ENCODE data around the gene HOXC4.

HOXC4 gene

GRCh38 chr12:54016051-54016450 is 37.6 kb upstream of the HOXC4 start:
- no peak for DNase-seq (ENCODE audit: low spot score)
- in situ Hi-C loops (cut with MboI; ENCODE audit: low sequenced_read_pairs, unreplicated experiment) = no loop called here
- TF ChIP-seq CTCF (IDR thresholded peaks at IDR 0.05; ENCODE audit: borderline replicate concordance, control extremely low read depth, extremely low read depth, insufficient read depth, missing control alignments) = no peak

- in situ Hi-C loops (cut with MboI; ENCODE audit: low sequenced_read_pairs, unreplicated experiment) = no loop called here
- no peak for TF ChIP-seq CTCF (IDR thresholded peaks at IDR 0.05; ENCODE audit: borderline replicate concordance, control extremely low read depth, extremely low read depth, insufficient read depth, missing control alignments)
- no peak for DNase-seq (ENCODE audit: low spot score)
Observed at GRCh38 chr12:54016478-54016964, 37.1 kb upstream of the HOXC4 start.

- no peak for TF ChIP-seq CTCF (IDR thresholded peaks at IDR 0.05; ENCODE audit: borderline replicate concordance, control extremely low read depth, extremely low read depth, insufficient read depth, missing control alignments)
- DNase-seq (ENCODE audit: low spot score) = no peak
- in situ Hi-C loops (cut with MboI; ENCODE audit: low sequenced_read_pairs, unreplicated experiment) = no loop called here
Observed at GRCh38 chr12:54017027-54017788, 36.4 kb upstream of the HOXC4 start.

- in situ Hi-C loops (cut with MboI; ENCODE audit: low sequenced_read_pairs, unreplicated experiment) = no loop called here
- peak; percentile 96 for DNase-seq (ENCODE audit: low spot score)
- TF ChIP-seq CTCF (IDR thresholded peaks at IDR 0.05; ENCODE audit: borderline replicate concordance, control extremely low read depth, extremely low read depth, insufficient read depth, missing control alignments) = no peak
Observed at GRCh38 chr12:54017878-54018467, 35.7 kb upstream of the HOXC4 start.

GRCh38 chr12:54018468-54018984 is 35.1 kb upstream of the HOXC4 start:
- in situ Hi-C loops (cut with MboI; ENCODE audit: low sequenced_read_pairs, unreplicated experiment) = no loop called here
- no peak for DNase-seq (ENCODE audit: low spot score)

More at GRCh38 chr12:54018468-54018984, 35.1 kb upstream of the HOXC4 start:
- no peak for TF ChIP-seq CTCF (IDR thresholded peaks at IDR 0.05; ENCODE audit: borderline replicate concordance, control extremely low read depth, extremely low read depth, insufficient read depth, missing control alignments)

Data from GM13976 (cell line).